PFSK-1 (cell line): ENCODE data around the gene CHST15.

Experiments
- FOXP2 ChIP-seq: optimal IDR thresholded peaks from 2 replicates; pipeline ENCODE3; 2011; ENCODE audit warnings: borderline replicate concordance, control low read depth, inconsistent platforms; ENCODE audit not compliant: insufficient read depth; ENCODE audit errors: extremely low read length, extremely low read depth
- POLR2AphosphoS5 ChIP-seq: IDR thresholded peaks from 2 replicates; pipeline ENCODE4 v1.6.1; 2012; ENCODE audit warnings: low read depth, mild to moderate bottlenecking, control low read depth, low read length, moderate library complexity
- REST ChIP-seq, 2 experiments: IDR thresholded peaks; 2 replicates each; pipeline versions ENCODE4 v1.6.1 to v1.8.0; 2011 to 2012; ENCODE audit warnings: low read depth in 2 of 2, low read length in 2 of 2, control low read depth in 1 of 2, inconsistent platforms in 1 of 2, mild to moderate bottlenecking in 1 of 2, moderate library complexity in 1 of 2; ENCODE audit not compliant: insufficient read depth in 1 of 2
- SIN3A ChIP-seq: IDR thresholded peaks from 2 replicates; pipeline ENCODE4 v1.6.1; 2012; ENCODE audit warnings: mild to moderate bottlenecking, low read length, moderate library complexity, borderline replicate concordance; ENCODE audit not compliant: insufficient read depth
- TAF1 ChIP-seq: IDR thresholded peaks from 2 replicates; pipeline ENCODE4 v1.6.1; 2012; ENCODE audit warnings: low read length, control low read depth, borderline replicate concordance; ENCODE audit not compliant: insufficient read depth

GRCh38 chr10:124109261-124109660 is 15.9 kb upstream of the CHST15 start:
- TF ChIP-seq FOXP2 = no peak
- no peak for TF ChIP-seq POLR2AphosphoS5
- no peak for TF ChIP-seq REST (IDR thresholded peaks at IDR 0.05; ENCODE audit: insufficient read depth in 1 of 2, low read depth in 2 of 2, low read length in 2 of 2)
- TF ChIP-seq TAF1 = no peak
- no peak for TF ChIP-seq SIN3A
